Ovary (tissue), 9 donors: ENCODE data around the gene ODC1. TPM values are rescaled to one million over a fixed set of nuclear protein-coding genes. Genes with fewer than 3 reads are reported as not detected.

Experiments used
- DNase-seq, 5 donors: peaks; one replicate each; pipeline ENCODE4 v3.0.0-alpha.2; 2019 to 2020
- H3K27ac ChIP-seq, 2 donors: fragments of 200-600 bp; one replicate each; pipeline versions ENCODE4 v1.5.1 to v1.8.0; 2019 to 2022
- H3K27me3 ChIP-seq: fragments of 200-600 bp; one replicate; pipeline ENCODE4 v1.8.0; 2022
- H3K36me3 ChIP-seq: fragments of 200-600 bp; sonication (generic); one replicate; pipeline ENCODE4 v1.5.1; 2019
- H3K4me1 ChIP-seq: one replicate; pipeline ENCODE4 v1.8.1; 2013; ENCODE audit warnings: mild to moderate bottlenecking, moderate library complexity; ENCODE audit not compliant: insufficient read depth
- H3K4me3 ChIP-seq: fragments of 200-600 bp; sonication (generic); one replicate; pipeline ENCODE4 v1.5.1; 2017
- H3K9me3 ChIP-seq, 2 donors: fragments of 200-600 bp in 1 of 2; sonication (generic) in 1 of 2; one replicate each; pipeline versions ENCODE4 v1.5.1 to v1.8.1; 2013 to 2019; ENCODE audit warnings: mild to moderate bottlenecking in 1 of 2, moderate library complexity in 1 of 2
- EP300 ChIP-seq: sonication (generic); formaldehyde crosslinking; IDR thresholded peaks from one replicate; pipeline ENCODE4 v1.6.1; 2017; ENCODE audit warnings: antibody characterized with exemption
- POLR2A ChIP-seq: fragments of 450-650 bp; IDR thresholded peaks from one replicate; pipeline ENCODE4 v1.6.1; 2017; ENCODE audit warnings: antibody characterized with exemption, mild to moderate bottlenecking, moderate library complexity
- WGBS, 3 donors: extraction: QIAGEN DNeasy Blood & Tissue Kit in 1 of 3; methylation state at CpG; one replicate each; pipeline versions ENCODE4 v1.1.5 to v1.1.7; 2013 to 2017; 5-methylcytosine and 5-hydroxymethylcytosine counted together
- intact Hi-C, 4 donors: fragments of 100-400 bp; cut with DNase I; formaldehyde crosslinking; loops; one replicate each; pipeline versions ENCODE4 v1.11.0 to v1.15.1; 2022 to 2023
- polyA plus RNA-seq, 2 donors: library from polyadenylated mRNA; stranded (reverse); fragments of 200-250 nt in 1 of 2; fragments of 350-450 nt in 1 of 2; fragmentation: Illumina TruSeq in 1 of 2; extraction: RNeasy Lipid Tissue Mini Kit (QIAGEN cat#74804) in 1 of 2; gene quantifications; one replicate each; pipeline ENCODE4 v1.2.3, GENCODE V29; 2013 to 2014
- total RNA-seq, 7 donors: library from RNA; depleted of rRNA in 2 of 7; stranded (reverse); fragments of >200 nt in 2 of 7; fragmentation: NEBNext Ultra II Directional in 3 of 7; extraction: Animal tissue kit (Norgen Biotek cat#: 25700) in 3 of 7; gene quantifications; one replicate each; pipeline versions ENCODE4 v1.1.0 to v1.2.4, GENCODE V29; 2016 to 2023
- TF ChIP-seq, protein P1 (sequence below), 3 donors: fragments of 450-650 bp in 2 of 3; fragments of 200-600 bp in 1 of 3; IDR thresholded peaks; one replicate each; pipeline versions ENCODE4 v1.5.1 to v1.8.0; 2016 to 2022; ENCODE audit warnings: antibody characterized with exemption in 3 of 3, mild to moderate bottlenecking in 1 of 3
- donor health status: DM: no; HTN: no; CAD: no; lungs with moderate emphysema.
- donor health status: DM: no; HTN: no; CAD: no.
- donor health status: Bipolar disorder and iron deficiency.
- donor health status: DM: yes; HTN: yes; CAD: no.
- donor health status: DM: no; HTN: no; CAD: no.
- donor health status: DM: yes; HTN: yes; CAD: no.

Gene ODC1
- total and polyA plus RNA-seq, 9 donors = 29.1 to 160 (median 55.7) TPM

DNA sequence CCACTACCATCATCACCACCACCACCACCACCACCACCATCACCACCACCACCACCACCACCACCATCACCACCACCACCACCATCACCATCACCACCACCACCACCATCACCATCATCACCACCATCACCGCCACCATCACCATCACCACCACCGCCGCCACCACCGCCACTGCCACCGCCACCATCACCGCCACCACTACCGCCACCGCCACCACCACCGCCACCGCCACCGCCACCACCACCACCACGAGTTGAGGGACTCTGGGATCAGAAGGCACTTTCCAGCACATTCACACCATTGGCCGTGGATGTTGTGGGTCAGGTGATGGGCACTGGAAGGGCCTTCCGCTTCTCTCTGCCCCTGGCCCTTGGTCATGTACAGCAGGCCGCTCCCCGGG lies 48.8 kb downstream of the ODC1 start:
- Histone ChIP-seq H3K9me3 (no peaks in the 10 kb centered on the region), H3K27me3 (no peaks in the 10 kb centered on the region), H3K4me1 (no peaks in the 10 kb centered on the region), H3K27ac (no peak overlapping the region), H3K36me3 (no peaks in the 10 kb centered on the region), H3K4me3 (no peak overlapping the region)
- 84 to 90% (median 88%) methylated on average over 5 to 15 of the region's 16 CpGs for WGBS, 3 donors
- no peak for DNase-seq
- no peak for TF ChIP-seq POLR2A
- TF ChIP-seq, protein P1, sequence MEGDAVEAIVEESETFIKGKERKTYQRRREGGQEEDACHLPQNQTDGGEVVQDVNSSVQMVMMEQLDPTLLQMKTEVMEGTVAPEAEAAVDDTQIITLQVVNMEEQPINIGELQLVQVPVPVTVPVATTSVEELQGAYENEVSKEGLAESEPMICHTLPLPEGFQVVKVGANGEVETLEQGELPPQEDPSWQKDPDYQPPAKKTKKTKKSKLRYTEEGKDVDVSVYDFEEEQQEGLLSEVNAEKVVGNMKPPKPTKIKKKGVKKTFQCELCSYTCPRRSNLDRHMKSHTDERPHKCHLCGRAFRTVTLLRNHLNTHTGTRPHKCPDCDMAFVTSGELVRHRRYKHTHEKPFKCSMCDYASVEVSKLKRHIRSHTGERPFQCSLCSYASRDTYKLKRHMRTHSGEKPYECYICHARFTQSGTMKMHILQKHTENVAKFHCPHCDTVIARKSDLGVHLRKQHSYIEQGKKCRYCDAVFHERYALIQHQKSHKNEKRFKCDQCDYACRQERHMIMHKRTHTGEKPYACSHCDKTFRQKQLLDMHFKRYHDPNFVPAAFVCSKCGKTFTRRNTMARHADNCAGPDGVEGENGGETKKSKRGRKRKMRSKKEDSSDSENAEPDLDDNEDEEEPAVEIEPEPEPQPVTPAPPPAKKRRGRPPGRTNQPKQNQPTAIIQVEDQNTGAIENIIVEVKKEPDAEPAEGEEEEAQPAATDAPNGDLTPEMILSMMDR (IDR thresholded peaks at IDR 0.05) = no peak
- no peak for TF ChIP-seq EP300
- intact Hi-C loops = no loop called here

DNA sequence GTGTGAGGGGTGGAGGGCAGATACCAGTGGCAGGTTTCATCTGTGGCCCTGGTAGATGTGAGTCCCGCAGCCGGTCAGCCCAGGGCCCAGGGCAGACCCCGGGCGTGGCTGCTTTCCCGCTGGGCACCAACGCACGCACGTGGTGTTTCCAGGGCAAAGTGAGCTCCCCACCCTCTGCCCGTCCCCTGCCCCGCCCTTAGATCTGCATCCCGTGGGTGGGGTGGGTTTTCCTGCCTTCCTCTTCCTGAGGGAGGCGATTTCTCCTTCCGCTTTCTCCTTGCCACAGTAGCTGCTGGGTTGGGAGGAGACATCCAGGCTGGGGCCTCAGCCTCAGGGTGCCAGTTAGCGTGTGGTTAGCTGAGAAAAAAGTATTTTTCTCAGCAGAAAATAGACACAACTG lies 49.6 kb downstream of the ODC1 start:
- H3K4me1 ChIP-seq = no peaks in the 10 kb centered on the region
- H3K9me3 ChIP-seq = no peaks in the 10 kb centered on the region
- TF ChIP-seq POLR2A (no peak), EP300 (no peak)
- TF ChIP-seq, protein P1 (IDR thresholded peaks at IDR 0.05) = no peak
- H3K27me3 ChIP-seq = no peaks in the 10 kb centered on the region
- 75 to 92% (median 86%) methylated on average over 14 of the region's 14 CpGs for WGBS, 3 donors
- no peaks in the 10 kb centered on the region for H3K36me3 ChIP-seq
- no peak overlapping the region for H3K4me3 ChIP-seq
- DNase-seq = no peak
- no peak overlapping the region for H3K27ac ChIP-seq
- intact Hi-C loops = no loop called here

DNA sequence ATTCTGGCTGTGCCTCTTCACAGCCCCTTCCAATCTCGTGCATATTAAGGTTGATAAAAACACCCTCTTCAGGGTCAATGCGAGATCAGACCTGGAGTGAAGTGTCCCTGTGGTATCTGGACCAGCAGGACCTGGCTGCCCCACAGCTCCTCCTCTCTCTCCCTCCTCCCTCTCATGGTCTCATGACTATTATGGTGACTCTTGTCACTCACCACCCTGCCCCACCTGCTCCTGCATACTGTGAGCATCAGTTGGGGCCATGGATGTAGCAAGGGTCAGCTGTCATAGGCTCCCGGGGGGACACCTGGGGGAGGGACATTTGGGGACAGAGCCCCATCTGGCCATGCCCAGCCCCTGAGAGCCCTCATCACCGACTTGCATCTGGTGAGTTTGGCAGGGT lies 50.2 kb downstream of the ODC1 start:
- Histone ChIP-seq H3K4me3 (no peak overlapping the region), H3K9me3 (no peaks in the 10 kb centered on the region), H3K36me3 (no peaks in the 10 kb centered on the region), H3K4me1 (no peaks in the 10 kb centered on the region), H3K27ac (no peak overlapping the region), H3K27me3 (no peaks in the 10 kb centered on the region)
- intact Hi-C loops = no loop called here
- TF ChIP-seq, protein P1 (IDR thresholded peaks at IDR 0.05) = no peak
- TF ChIP-seq EP300 (no peak), POLR2A (no peak)
- WGBS, 3 donors = 65 to 72% (median 71%) methylated on average over 4 of the region's 4 CpGs
- no peak for DNase-seq

DNA sequence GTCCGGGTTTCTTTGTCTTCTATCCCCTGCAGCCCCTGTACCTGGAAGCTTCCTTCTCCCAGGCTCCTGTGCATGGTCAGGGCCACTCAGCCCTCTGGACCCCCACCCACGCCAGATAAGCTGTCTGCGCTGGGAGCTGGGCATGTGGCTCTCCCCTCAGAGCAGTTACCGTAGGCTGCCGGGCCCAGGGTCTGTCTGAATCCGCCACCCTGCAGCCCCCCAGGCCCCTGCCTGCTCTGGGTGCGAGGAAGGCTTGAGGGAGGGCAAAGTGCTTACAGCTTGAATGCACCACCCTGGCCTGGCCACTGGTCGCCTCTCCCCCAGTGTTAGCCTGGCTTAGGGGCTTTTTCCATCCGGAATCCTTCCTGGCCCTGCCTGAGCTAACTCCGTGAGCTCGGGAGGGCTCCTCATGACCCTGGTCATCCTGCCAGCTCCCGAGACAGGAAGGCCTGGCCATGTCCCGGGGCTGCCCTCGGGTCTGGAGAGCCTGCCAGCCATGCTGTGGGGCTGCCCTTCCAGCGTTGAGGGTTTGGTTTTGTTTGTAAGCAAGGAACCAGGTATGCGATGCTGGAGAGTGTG lies 50.7 kb downstream of the ODC1 start:
- H3K4me3 ChIP-seq = no peak overlapping the region
- WGBS, 3 donors = 81 to 88% (median 81%) methylated on average over 16 of the region's 16 CpGs
- no peak for TF ChIP-seq POLR2A
- TF ChIP-seq, protein P1 (IDR thresholded peaks at IDR 0.05) = no peak
- H3K9me3 ChIP-seq = no peaks in the 10 kb centered on the region
- H3K27ac ChIP-seq = no peak overlapping the region
- H3K27me3 ChIP-seq = no peaks in the 10 kb centered on the region
- no peaks in the 10 kb centered on the region for H3K36me3 ChIP-seq
- intact Hi-C loops = no loop called here
- no peaks in the 10 kb centered on the region for H3K4me1 ChIP-seq
- no peak for DNase-seq
